Fibroblast of lung (primary cell): ENCODE results near the gene ASIC4. TPM values are rescaled to one million over a fixed set of nuclear protein-coding genes. Genes with fewer than 3 reads are reported as not detected.

ENCODE experiments used
- DNase-seq, 2 donors: peaks; one replicate each; pipeline versions ENCODE4 v3.0.0 to v3.0.0-alpha.2; 2010; ENCODE audit warnings: low read depth in 2 of 2
- H2AFZ ChIP-seq: 2 replicates; pipeline ENCODE4 v1.5.1; 2012; ENCODE audit warnings: low read length, control low read depth, inconsistent platforms
- H3K27ac ChIP-seq: 2 replicates; pipeline ENCODE4 v1.5.1; 2011; ENCODE audit warnings: low read length, control low read depth; ENCODE audit not compliant: insufficient read depth
- H3K27me3 ChIP-seq: 2 replicates; pipeline ENCODE4 v1.5.1; 2011; ENCODE audit warnings: mild to moderate bottlenecking, low read length; ENCODE audit not compliant: control insufficient read depth, insufficient read depth
- H3K36me3 ChIP-seq: 2 replicates; pipeline ENCODE4 v1.5.1; 2011; ENCODE audit warnings: low read length; ENCODE audit not compliant: control insufficient read depth, insufficient read depth
- H3K4me1 ChIP-seq: 2 replicates; pipeline ENCODE4 v1.5.1; 2011; ENCODE audit warnings: low read length; ENCODE audit not compliant: control insufficient read depth, insufficient read depth; ENCODE audit errors: extremely low read depth
- H3K4me2 ChIP-seq: 2 replicates; pipeline ENCODE4 v1.5.1; 2011; ENCODE audit warnings: low read length, control low read depth; ENCODE audit not compliant: insufficient read depth; ENCODE audit errors: extremely low read depth
- H3K4me3 ChIP-seq, 4 experiments: fragments of 200-600 bp in 1 of 4; sonication (generic) in 1 of 4; replicated peaks in 1 of 4; 2 replicates each; pipeline ENCODE4 v1.5.1; 2011 to 2016; ENCODE audit warnings: low read length in 4 of 4, low read depth in 3 of 4, mild to moderate bottlenecking in 3 of 4, control low read depth in 2 of 4, inconsistent platforms in 1 of 4, mixed read lengths in 1 of 4; ENCODE audit not compliant: insufficient read depth in 1 of 4; ENCODE audit errors: control extremely low read depth in 1 of 4
- H3K79me2 ChIP-seq: 2 replicates; pipeline ENCODE4 v1.5.1; 2012; ENCODE audit warnings: mild to moderate bottlenecking, low read length, inconsistent platforms; ENCODE audit not compliant: control insufficient read depth, insufficient read depth
- H3K9ac ChIP-seq: 2 replicates; pipeline ENCODE4 v1.5.1; 2011; ENCODE audit warnings: mild to moderate bottlenecking, low read length, control low read depth; ENCODE audit not compliant: insufficient read depth
- H3K9me3 ChIP-seq: 2 replicates; pipeline ENCODE4 v1.5.1; 2012; ENCODE audit warnings: low read depth, low read length; ENCODE audit not compliant: control insufficient read depth, insufficient read depth
- H4K20me1 ChIP-seq: 2 replicates; pipeline ENCODE4 v1.5.1; 2011; ENCODE audit warnings: low read length; ENCODE audit not compliant: control insufficient read depth, insufficient read depth; ENCODE audit errors: extremely low read depth
- CTCF ChIP-seq, 2 donors: IDR thresholded peaks in 1 of 2; conservative IDR thresholded peaks in 1 of 2; 1 replicate in 1 of 2; 2 replicates in 1 of 2; pipeline ENCODE4 v1.5.1; 2011 to 2012; ENCODE audit warnings: low read length in 2 of 2, control low read depth in 1 of 2, inconsistent platforms in 1 of 2, low read depth in 1 of 2, mild to moderate bottlenecking in 1 of 2
- EZH2 ChIP-seq: IDR thresholded peaks from 2 replicates; pipeline ENCODE4 v1.5.1; 2012; ENCODE audit warnings: low read length, control low read depth, mild to moderate bottlenecking; ENCODE audit errors: missing control alignments
- polyA plus RNA-seq, 2 donors: library from polyadenylated mRNA; depleted of rRNA in 1 of 2; stranded (reverse) in 1 of 2; unstranded in 1 of 2; fragments of >200 nt; gene quantifications; 2 replicates each; pipeline ENCODE4 v1.2.1, GENCODE V29; 2011 to 2012; ENCODE audit warnings: missing spikeins in 1 of 2
- total RNA-seq: library from RNA; depleted of rRNA; stranded (reverse); fragments of >200 nt; gene quantifications from 2 replicates; pipeline ENCODE4 v1.2.1, GENCODE V29; 2014

Gene ASIC4
- total and polyA plus RNA-seq, 2 donors (not counting 1 experiment from before 2014, with no cell fraction given), result 0.33 TPM; not detected in 1

DNA sequence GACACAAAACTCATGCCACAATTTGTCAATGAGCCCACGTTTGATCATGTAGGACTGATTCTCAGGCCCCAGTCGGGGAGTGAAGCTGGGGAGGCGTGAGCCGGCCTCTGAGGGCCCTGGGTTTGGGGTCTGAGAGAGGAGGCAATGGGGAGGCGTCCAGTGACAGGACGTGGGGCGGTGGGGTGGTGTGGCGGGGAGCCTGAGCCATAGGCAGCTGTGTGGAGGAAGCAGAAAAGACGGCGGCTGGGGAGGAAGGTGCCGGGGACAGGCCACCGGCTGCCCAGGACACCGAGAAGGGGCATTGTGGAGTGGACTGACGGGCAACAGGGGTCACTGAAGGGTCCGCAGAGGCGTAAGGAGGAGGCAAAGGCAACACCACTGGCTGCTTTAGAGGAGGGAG is 22.1 kb downstream of the ASIC4 start:
- no peak for DNase-seq
- Histone ChIP-seq H3K4me1 (no peaks in the 10 kb centered on the region), H3K9ac (no peak overlapping the region), H3K79me2 (no peaks in the 10 kb centered on the region), H3K9me3 (no peaks in the 10 kb centered on the region), H4K20me1 (no peaks in the 10 kb centered on the region), H3K4me2 (no peak overlapping the region), H3K36me3 (peaks cover 13% of the 10 kb centered on the region), H3K27me3 (peaks cover 10% of the 10 kb centered on the region), H2AFZ (no peak overlapping the region), H3K27ac (no peak overlapping the region), H3K4me3 (no peak overlapping the region)
- TF ChIP-seq EZH2 (no peak), CTCF (conservative IDR thresholded peaks at IDR 0.05 in 1 of 2, IDR thresholded peaks at IDR 0.05 in 1 of 2; ENCODE audit: low read depth in 1 of 2, low read length in 2 of 2) (no peak)

- Histone ChIP-seq H3K36me3 (peaks cover 17% of the 10 kb centered on the region), H3K79me2 (no peaks in the 10 kb centered on the region), H2AFZ (no peak overlapping the region), H3K4me1 (peaks cover 1% of the 10 kb centered on the region), H3K9me3 (no peaks in the 10 kb centered on the region), H3K4me3 (no peak overlapping the region), H3K27me3 (peaks cover 9% of the 10 kb centered on the region), H3K27ac (no peak overlapping the region), H3K4me2 (no peak overlapping the region), H4K20me1 (no peaks in the 10 kb centered on the region), H3K9ac (no peak overlapping the region)
- no peak for TF ChIP-seq CTCF (conservative IDR thresholded peaks at IDR 0.05 in 1 of 2, IDR thresholded peaks at IDR 0.05 in 1 of 2; ENCODE audit: low read depth in 1 of 2, low read length in 2 of 2)
- TF ChIP-seq EZH2, result no peak
- no peak for DNase-seq
Observed at GRCh38 chr2:219536967-219537366, 22.7 kb downstream of the ASIC4 start.

DNA sequence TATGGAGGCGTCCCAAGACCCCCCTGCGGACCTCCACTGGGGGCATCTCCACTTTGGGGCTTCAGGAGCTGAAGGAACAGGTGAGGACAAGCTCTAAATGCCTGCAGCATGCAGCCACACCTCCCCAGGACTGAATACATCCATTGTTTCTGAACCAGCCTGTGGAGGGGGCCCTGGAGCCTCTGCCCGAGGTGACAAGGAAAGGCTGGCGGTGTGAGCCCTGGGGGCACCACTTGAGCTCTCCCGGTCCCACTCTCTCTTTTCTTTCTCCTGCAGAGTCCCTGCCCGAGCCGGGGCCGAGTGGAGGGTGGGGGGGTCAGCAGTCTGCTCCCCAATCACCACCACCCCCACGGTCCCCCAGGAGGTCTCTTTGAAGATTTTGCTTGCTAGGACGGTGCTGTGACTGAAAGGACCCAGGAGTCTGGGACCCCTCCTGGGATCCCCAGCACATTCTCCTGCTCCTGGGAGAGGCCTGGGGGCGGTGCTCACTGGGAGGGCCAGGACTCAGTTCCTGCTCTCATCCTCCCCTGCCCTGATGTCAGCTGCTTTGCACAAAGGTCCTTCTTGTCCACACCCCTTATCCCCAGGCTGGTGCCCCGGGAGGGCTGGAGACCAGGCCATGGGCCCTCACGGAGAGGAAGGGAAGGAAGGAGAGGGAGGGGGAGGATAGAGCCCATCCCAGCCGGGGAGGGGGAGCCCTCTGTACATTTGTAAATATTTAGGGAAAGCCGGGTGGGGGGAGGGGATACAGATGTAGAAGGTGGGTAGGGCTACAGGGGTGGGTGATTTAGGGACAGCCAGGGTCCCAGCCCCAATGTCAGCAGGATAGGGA is 23.6 kb downstream of the ASIC4 start:
- H3K79me2 ChIP-seq, result peaks cover 4% of the 10 kb centered on the region
- DNase-seq, result peak in 1 of 2 donors; percentile 25
- H3K9ac ChIP-seq, result no peak overlapping the region
- no peaks in the 10 kb centered on the region for H4K20me1 ChIP-seq
- peaks cover 17% of the 10 kb centered on the region for H3K36me3 ChIP-seq
- H3K27me3 ChIP-seq, result peaks cover 5% of the 10 kb centered on the region
- H2AFZ ChIP-seq, result no peak overlapping the region
- H3K4me1 ChIP-seq, result peaks cover 5% of the 10 kb centered on the region
- TF ChIP-seq CTCF (conservative IDR thresholded peaks at IDR 0.05 in 1 of 2, IDR thresholded peaks at IDR 0.05 in 1 of 2; ENCODE audit: low read depth in 1 of 2, low read length in 2 of 2) (no peak), EZH2 (no peak)
- H3K9me3 ChIP-seq, result no peaks in the 10 kb centered on the region
- H3K27ac ChIP-seq, result no peak overlapping the region
- no peak overlapping the region for H3K4me3 ChIP-seq
- H3K4me2 ChIP-seq, result no peak overlapping the region
